HL-60 (cell line): Measurements from ENCODE around the gene PROSER2.

ENCODE experiments used
- DNase-seq, 2 experiments: peaks; one replicate each; pipeline ENCODE4 v3.0.0-alpha.2; 2010 to 2020; ENCODE audit warnings: low read depth in 1 of 2, low spot score in 1 of 2
- H3K27ac ChIP-seq: fragments of 250-450 bp; sonication (Bioruptor Pico); replicated peaks from 2 replicates; pipeline ENCODE4 v1.5.1; 2020; ENCODE audit warnings: mild to moderate bottlenecking, moderate library complexity
- H3K27me3 ChIP-seq: fragments of 250-450 bp; sonication (Bioruptor Pico); 2 replicates; pipeline ENCODE4 v1.5.1; 2021; ENCODE audit warnings: mild to moderate bottlenecking, moderate library complexity; ENCODE audit not compliant: insufficient read depth, poor library complexity, severe bottlenecking
- H3K4me3 ChIP-seq: replicated peaks from 2 replicates; pipeline ENCODE4 v1.5.1; 2011; ENCODE audit warnings: mild to moderate bottlenecking, control low read depth, low read length; ENCODE audit not compliant: insufficient read depth
- GABPA ChIP-seq: IDR thresholded peaks from 2 replicates; pipeline ENCODE4 v1.6.1; 2012; ENCODE audit warnings: low read depth
- POLR2AphosphoS5 ChIP-seq: IDR thresholded peaks from 2 replicates; pipeline ENCODE4 v1.6.1; 2012; ENCODE audit warnings: low read depth
- SPI1 ChIP-seq: IDR thresholded peaks from 2 replicates; pipeline ENCODE4 v1.6.1; 2012; ENCODE audit warnings: low read depth, mild to moderate bottlenecking, borderline replicate concordance
- TF ChIP-seq, protein P1 (sequence below): IDR thresholded peaks from 2 replicates; pipeline ENCODE4 v1.6.1; 2012; ENCODE audit warnings: low read depth; ENCODE audit not compliant: insufficient replicate concordance
- TF ChIP-seq, protein P2 (sequence below): IDR thresholded peaks from one replicate; pipeline ENCODE4 v1.5.1; 2011; ENCODE audit warnings: low read length, control low read depth, inconsistent platforms; ENCODE audit not compliant: insufficient read depth

Gene PROSER2

DNA sequence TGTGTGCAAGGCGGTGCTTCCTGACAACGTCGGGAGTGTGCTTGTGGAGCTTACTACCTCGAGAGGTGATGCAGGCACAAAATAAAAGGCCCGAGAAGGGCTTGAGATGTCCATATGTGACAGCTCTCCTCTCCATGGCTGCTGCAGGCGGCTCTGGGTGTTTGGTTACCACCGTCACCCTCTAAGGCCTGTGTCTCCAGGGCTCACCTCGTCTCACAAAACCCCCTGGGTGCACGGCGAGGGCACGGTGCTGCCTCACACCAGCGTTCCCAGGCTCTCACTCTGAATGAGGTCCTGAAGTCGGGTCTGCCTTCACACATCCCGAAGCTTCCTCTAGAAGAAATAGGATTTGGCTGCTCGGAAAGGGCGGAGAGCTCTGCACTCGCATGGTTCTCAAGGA, 32.9 kb downstream of the PROSER2 start:
- no peak for DNase-seq
- TF ChIP-seq POLR2AphosphoS5: no peak
- H3K4me3 ChIP-seq: no peak overlapping the region
- no peak overlapping the region for H3K27ac ChIP-seq
- no peaks in the 10 kb centered on the region for H3K27me3 ChIP-seq

DNA sequence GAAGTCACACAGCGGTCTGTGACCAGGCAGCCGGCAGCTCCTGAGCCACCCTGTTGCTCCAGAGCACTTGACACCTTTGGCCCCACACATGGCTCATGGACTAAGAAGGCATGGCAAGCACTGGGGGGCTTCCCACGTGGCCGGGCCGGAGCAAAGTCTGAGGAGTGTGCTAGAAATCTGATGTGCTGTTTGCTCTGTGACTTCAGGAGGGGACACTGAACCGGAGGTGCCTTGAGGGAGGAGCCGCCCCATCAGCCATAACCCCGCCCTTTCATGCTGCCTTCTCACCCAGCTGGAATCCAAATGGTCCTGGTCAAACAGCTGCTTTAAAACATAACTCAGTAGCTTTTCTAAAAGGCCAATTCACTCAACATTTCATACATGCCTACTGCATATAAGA, 33.5 kb downstream of the PROSER2 start:
- Histone ChIP-seq H3K27me3 (no peaks in the 10 kb centered on the region), H3K27ac (no peak overlapping the region), H3K4me3 (no peak overlapping the region)
- TF ChIP-seq, protein P1, sequence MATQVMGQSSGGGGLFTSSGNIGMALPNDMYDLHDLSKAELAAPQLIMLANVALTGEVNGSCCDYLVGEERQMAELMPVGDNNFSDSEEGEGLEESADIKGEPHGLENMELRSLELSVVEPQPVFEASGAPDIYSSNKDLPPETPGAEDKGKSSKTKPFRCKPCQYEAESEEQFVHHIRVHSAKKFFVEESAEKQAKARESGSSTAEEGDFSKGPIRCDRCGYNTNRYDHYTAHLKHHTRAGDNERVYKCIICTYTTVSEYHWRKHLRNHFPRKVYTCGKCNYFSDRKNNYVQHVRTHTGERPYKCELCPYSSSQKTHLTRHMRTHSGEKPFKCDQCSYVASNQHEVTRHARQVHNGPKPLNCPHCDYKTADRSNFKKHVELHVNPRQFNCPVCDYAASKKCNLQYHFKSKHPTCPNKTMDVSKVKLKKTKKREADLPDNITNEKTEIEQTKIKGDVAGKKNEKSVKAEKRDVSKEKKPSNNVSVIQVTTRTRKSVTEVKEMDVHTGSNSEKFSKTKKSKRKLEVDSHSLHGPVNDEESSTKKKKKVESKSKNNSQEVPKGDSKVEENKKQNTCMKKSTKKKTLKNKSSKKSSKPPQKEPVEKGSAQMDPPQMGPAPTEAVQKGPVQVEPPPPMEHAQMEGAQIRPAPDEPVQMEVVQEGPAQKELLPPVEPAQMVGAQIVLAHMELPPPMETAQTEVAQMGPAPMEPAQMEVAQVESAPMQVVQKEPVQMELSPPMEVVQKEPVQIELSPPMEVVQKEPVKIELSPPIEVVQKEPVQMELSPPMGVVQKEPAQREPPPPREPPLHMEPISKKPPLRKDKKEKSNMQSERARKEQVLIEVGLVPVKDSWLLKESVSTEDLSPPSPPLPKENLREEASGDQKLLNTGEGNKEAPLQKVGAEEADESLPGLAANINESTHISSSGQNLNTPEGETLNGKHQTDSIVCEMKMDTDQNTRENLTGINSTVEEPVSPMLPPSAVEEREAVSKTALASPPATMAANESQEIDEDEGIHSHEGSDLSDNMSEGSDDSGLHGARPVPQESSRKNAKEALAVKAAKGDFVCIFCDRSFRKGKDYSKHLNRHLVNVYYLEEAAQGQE: no peak
- DNase-seq: no peak

DNA sequence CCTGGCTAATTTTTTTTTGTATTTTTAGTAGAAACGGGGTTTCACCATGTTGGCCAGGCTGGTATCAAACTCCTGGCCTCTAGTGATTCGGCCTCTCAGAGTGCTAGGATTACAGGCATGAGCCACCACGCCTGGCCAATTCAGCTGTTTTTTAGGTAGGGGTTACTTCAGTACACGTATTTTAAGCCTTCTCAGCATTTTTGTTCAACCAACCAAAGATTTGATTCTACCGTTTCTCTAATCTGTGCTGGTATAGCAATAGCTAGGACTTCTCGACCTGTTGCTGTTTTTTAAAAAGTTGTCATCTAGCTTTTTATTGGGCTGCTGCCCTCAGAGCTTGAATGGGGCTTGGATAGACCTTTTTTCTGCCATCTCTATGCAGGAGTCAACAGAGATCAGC, 34.9 kb downstream of the PROSER2 start:
- TF ChIP-seq, protein P2, sequence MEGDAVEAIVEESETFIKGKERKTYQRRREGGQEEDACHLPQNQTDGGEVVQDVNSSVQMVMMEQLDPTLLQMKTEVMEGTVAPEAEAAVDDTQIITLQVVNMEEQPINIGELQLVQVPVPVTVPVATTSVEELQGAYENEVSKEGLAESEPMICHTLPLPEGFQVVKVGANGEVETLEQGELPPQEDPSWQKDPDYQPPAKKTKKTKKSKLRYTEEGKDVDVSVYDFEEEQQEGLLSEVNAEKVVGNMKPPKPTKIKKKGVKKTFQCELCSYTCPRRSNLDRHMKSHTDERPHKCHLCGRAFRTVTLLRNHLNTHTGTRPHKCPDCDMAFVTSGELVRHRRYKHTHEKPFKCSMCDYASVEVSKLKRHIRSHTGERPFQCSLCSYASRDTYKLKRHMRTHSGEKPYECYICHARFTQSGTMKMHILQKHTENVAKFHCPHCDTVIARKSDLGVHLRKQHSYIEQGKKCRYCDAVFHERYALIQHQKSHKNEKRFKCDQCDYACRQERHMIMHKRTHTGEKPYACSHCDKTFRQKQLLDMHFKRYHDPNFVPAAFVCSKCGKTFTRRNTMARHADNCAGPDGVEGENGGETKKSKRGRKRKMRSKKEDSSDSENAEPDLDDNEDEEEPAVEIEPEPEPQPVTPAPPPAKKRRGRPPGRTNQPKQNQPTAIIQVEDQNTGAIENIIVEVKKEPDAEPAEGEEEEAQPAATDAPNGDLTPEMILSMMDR: no peak
- no peak for TF ChIP-seq GABPA
- no peak for TF ChIP-seq POLR2AphosphoS5
- TF ChIP-seq, protein P1: no peak
- no peak for TF ChIP-seq SPI1
- H3K4me3 ChIP-seq: no peak overlapping the region
- H3K27me3 ChIP-seq: no peaks in the 10 kb centered on the region
- H3K27ac ChIP-seq: no peak overlapping the region
- DNase-seq: no peak

DNA sequence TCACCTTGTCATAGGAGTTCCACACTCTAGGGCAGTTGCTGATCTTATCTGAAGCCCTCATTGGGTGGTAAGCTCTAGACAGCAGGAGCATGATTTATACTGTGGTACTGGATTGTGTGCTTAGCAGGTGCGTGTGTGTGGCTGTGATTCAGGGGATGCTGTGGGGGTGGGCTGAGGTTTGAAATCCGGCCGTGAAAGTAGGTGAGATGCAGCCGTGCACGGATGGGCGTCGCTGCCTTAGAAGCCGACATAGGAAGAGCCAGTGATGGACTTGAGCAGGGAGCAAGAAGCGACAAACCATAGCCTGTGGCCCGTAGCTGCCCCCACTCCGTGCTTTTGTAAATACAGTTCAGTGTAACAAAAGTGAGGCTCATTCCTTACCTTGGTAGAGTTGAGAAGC, 38.2 kb downstream of the PROSER2 start:
- no peak overlapping the region for H3K4me3 ChIP-seq
- no peak overlapping the region for H3K27ac ChIP-seq
- DNase-seq: no peak
- TF ChIP-seq GABPA (no peak), POLR2AphosphoS5 (no peak), SPI1 (no peak)
- TF ChIP-seq, protein P1: no peak
- TF ChIP-seq, protein P2: no peak
- H3K27me3 ChIP-seq: no peaks in the 10 kb centered on the region
